Measurements from ENCODE around the gene BBS1. TPM values are rescaled to one million over a fixed set of nuclear protein-coding genes. Genes with fewer than 3 reads are reported as not detected.

The BBS1 gene
- total RNA-seq, 1 experiment from 2014 or later = 29.8 TPM

DNA sequence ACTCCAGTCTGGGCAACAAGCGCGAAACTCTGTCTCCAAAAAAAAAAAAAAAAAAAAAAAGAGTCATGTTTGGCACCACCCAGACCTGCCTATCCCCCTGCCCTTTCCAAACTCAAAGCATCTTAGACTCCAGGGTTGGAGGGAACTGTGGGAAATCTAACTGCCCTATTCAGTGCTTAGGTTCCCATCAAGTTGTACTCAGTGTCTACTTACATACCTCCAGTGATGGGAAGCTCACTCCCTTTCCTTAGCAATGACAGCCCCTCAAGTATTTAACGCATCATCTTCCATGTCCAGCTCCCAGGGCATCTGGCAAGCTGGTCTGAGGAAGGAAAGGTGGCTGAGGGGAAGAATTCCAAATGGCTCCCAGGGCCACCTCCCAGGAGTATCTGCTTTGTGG lies 39.3 kb downstream of the BBS1 start:
- ChIA-PET POLR2A (interaction anchor here (1.1 kb wide), 1 partner anchor 12 kb away, joined by 3 read pairs; no protein-coding TSS in a partner anchor), RAD21 (ENCODE audit: low non-redundant PET in 1 of 2, low total read pairs in 2 of 2, uncharacterized antibody in 2 of 2, unreplicated experiment in 2 of 2) (no interaction called here), CTCF (no interaction called here)
- H3K4me1 ChIP-seq (ENCODE audit: control insufficient read depth in 1 of 2, insufficient read depth in 2 of 2, low read length in 2 of 2) = peaks cover 0 to 12% of the 10 kb centered on the region in 2 experiments; a peak in 2 of 4 replicates
- no peaks in the 10 kb centered on the region for H3K79me2 ChIP-seq (ENCODE audit: insufficient read depth, low read length)
- no peaks in the 10 kb centered on the region for H3K27me3 ChIP-seq (ENCODE audit: insufficient read depth, low read length)
- DNase-seq (ENCODE audit: low read depth, low spot score) (no peak), ATAC-seq (no peak)
- no peaks in the 10 kb centered on the region for H4K20me1 ChIP-seq (ENCODE audit: insufficient read depth)
- TF ChIP-seq ELF1 (IDR thresholded peaks at IDR 0.05; ENCODE audit: borderline replicate concordance, low read depth) = no peak
- H3K4me3 ChIP-seq (replicated peaks in 1 of 2; ENCODE audit: low read depth in 1 of 2, low read length in 2 of 2) = no peak overlapping the region
- no peak overlapping the region for H3K4me2 ChIP-seq (ENCODE audit: low read length)
- no peak overlapping the region for H2AFZ ChIP-seq (ENCODE audit: low read depth, low read length, poor library complexity, severe bottlenecking)
- H3K36me3 ChIP-seq (ENCODE audit: control insufficient read depth in 1 of 2, insufficient read depth in 2 of 2, low read length in 2 of 2) = no peaks in the 10 kb centered on the region
- intact Hi-C loops (cut with micrococcal nuclease) = no loop called here
- H3K9ac ChIP-seq (ENCODE audit: low read length) = no peak overlapping the region
- no TSS peak for BruUV-seq (replicated peaks)
- no peak overlapping the region for H3K27ac ChIP-seq (ENCODE audit: low read depth, low read length)
- H3K9me2 ChIP-seq (ENCODE audit: insufficient read depth) = no peaks in the 10 kb centered on the region
- no peaks in the 10 kb centered on the region for H3K9me3 ChIP-seq (ENCODE audit: control insufficient read depth in 1 of 2, insufficient read depth in 1 of 2, low read depth in 1 of 2, low read length in 2 of 2)

DNA sequence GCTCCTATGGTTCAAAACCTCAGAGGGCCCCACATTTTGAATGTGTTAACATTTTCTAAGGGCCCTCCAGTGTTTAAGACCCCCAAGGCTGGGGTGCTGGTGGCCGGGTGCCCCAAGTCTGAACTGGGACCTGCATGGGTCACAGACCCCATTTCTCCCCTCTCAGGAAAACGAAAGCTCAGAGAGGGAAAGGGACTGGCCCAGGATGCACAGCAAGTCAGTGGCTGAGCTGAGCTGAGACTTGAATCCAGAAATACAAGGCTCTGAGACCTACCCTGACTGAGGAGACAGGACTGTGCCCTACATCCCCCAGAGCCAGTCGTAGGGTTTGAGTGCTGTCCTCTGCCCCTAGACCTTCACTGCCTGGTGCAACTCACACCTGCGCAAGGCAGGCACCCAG lies 40.5 kb downstream of the BBS1 start:
- H3K9me3 ChIP-seq (ENCODE audit: control insufficient read depth in 1 of 2, insufficient read depth in 1 of 2, low read depth in 1 of 2, low read length in 2 of 2) = no peaks in the 10 kb centered on the region
- BruUV-seq (replicated peaks) = no TSS peak
- H3K36me3 ChIP-seq (ENCODE audit: control insufficient read depth in 1 of 2, insufficient read depth in 2 of 2, low read length in 2 of 2) = no peaks in the 10 kb centered on the region
- ChIA-PET CTCF (no interaction called here), RAD21 (ENCODE audit: low non-redundant PET in 1 of 2, low total read pairs in 2 of 2, uncharacterized antibody in 2 of 2, unreplicated experiment in 2 of 2) (no interaction called here), POLR2A (no interaction called here)
- no peaks in the 10 kb centered on the region for H4K20me1 ChIP-seq (ENCODE audit: insufficient read depth)
- ATAC-seq = no peak
- H3K4me2 ChIP-seq (ENCODE audit: low read length) = no peak overlapping the region
- H3K79me2 ChIP-seq (ENCODE audit: insufficient read depth, low read length) = no peaks in the 10 kb centered on the region
- intact Hi-C loops (cut with micrococcal nuclease) = no loop called here
- no peak for TF ChIP-seq POLR2AphosphoS5 (IDR thresholded peaks at IDR 0.05; ENCODE audit: low read depth, low read length)
- no peak for TF ChIP-seq FOSL1 (IDR thresholded peaks at IDR 0.05; ENCODE audit: low read depth)
- TF ChIP-seq SP1 (IDR thresholded peaks at IDR 0.05; ENCODE audit: low read depth) = no peak
- TF ChIP-seq, protein P1, sequence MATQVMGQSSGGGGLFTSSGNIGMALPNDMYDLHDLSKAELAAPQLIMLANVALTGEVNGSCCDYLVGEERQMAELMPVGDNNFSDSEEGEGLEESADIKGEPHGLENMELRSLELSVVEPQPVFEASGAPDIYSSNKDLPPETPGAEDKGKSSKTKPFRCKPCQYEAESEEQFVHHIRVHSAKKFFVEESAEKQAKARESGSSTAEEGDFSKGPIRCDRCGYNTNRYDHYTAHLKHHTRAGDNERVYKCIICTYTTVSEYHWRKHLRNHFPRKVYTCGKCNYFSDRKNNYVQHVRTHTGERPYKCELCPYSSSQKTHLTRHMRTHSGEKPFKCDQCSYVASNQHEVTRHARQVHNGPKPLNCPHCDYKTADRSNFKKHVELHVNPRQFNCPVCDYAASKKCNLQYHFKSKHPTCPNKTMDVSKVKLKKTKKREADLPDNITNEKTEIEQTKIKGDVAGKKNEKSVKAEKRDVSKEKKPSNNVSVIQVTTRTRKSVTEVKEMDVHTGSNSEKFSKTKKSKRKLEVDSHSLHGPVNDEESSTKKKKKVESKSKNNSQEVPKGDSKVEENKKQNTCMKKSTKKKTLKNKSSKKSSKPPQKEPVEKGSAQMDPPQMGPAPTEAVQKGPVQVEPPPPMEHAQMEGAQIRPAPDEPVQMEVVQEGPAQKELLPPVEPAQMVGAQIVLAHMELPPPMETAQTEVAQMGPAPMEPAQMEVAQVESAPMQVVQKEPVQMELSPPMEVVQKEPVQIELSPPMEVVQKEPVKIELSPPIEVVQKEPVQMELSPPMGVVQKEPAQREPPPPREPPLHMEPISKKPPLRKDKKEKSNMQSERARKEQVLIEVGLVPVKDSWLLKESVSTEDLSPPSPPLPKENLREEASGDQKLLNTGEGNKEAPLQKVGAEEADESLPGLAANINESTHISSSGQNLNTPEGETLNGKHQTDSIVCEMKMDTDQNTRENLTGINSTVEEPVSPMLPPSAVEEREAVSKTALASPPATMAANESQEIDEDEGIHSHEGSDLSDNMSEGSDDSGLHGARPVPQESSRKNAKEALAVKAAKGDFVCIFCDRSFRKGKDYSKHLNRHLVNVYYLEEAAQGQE (IDR thresholded peaks at IDR 0.05; ENCODE audit: low read depth) = no peak
- TF ChIP-seq EGR1 (IDR thresholded peaks at IDR 0.05; ENCODE audit: low read depth) = no peak
- TF ChIP-seq, protein P2, sequence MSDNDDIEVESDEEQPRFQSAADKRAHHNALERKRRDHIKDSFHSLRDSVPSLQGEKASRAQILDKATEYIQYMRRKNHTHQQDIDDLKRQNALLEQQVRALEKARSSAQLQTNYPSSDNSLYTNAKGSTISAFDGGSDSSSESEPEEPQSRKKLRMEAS (IDR thresholded peaks at IDR 0.05) = no peak
- TF ChIP-seq ELF1 (IDR thresholded peaks at IDR 0.05; ENCODE audit: borderline replicate concordance, low read depth) = no peak
- TF ChIP-seq EZH2 (IDR thresholded peaks at IDR 0.05) = no peak
- no peak for TF ChIP-seq TCF7L2 (IDR thresholded peaks at IDR 0.05; ENCODE audit: borderline replicate concordance, extremely low read depth, insufficient read depth, insufficient read length)
- no peak for TF ChIP-seq JUND (IDR thresholded peaks at IDR 0.05)
- no peak for TF ChIP-seq CBX3 (IDR thresholded peaks at IDR 0.05; ENCODE audit: low read depth)
- no peak for TF ChIP-seq CEBPB (IDR thresholded peaks at IDR 0.05; ENCODE audit: low read depth)
- no peak for DNase-seq (ENCODE audit: low read depth, low spot score)
- no peaks in the 10 kb centered on the region for H3K27me3 ChIP-seq (ENCODE audit: insufficient read depth, low read length)
- no peak overlapping the region for H2AFZ ChIP-seq (ENCODE audit: low read depth, low read length, poor library complexity, severe bottlenecking)
- peaks cover 0 to 6% of the 10 kb centered on the region in 2 experiments; a peak in 2 of 4 replicates for H3K4me1 ChIP-seq (ENCODE audit: control insufficient read depth in 1 of 2, insufficient read depth in 2 of 2, low read length in 2 of 2)
- no peaks in the 10 kb centered on the region for H3K9me2 ChIP-seq (ENCODE audit: insufficient read depth)
- no peak overlapping the region for H3K9ac ChIP-seq (ENCODE audit: low read length)
- H3K27ac ChIP-seq (ENCODE audit: low read depth, low read length) = no peak overlapping the region
- no peak overlapping the region for H3K4me3 ChIP-seq (replicated peaks in 1 of 2; ENCODE audit: low read depth in 1 of 2, low read length in 2 of 2)
